ENCODE data around the gene KCNG2.

DNA sequence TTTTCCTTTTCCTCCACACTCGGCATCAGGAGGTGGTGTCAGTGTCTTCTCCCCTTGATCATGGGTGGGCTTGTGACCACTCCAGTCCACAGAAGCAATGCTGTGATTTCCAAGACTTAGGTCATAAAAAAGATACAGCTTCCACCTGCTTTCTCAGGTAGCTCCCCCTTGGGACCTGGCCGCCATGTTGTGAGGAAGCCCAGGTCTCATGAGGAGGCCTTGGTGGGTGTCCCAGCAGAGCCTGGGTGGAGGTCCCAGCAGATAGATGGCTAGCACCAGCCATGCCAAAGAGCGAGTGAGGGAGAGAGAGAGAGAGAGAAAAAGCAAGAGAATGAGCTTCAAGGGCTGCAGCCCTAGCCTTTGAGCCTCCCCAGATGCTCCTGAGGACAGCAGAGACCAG, 137.8 kb downstream of the KCNG2 start:
- TF ChIP-seq, protein P1, sequence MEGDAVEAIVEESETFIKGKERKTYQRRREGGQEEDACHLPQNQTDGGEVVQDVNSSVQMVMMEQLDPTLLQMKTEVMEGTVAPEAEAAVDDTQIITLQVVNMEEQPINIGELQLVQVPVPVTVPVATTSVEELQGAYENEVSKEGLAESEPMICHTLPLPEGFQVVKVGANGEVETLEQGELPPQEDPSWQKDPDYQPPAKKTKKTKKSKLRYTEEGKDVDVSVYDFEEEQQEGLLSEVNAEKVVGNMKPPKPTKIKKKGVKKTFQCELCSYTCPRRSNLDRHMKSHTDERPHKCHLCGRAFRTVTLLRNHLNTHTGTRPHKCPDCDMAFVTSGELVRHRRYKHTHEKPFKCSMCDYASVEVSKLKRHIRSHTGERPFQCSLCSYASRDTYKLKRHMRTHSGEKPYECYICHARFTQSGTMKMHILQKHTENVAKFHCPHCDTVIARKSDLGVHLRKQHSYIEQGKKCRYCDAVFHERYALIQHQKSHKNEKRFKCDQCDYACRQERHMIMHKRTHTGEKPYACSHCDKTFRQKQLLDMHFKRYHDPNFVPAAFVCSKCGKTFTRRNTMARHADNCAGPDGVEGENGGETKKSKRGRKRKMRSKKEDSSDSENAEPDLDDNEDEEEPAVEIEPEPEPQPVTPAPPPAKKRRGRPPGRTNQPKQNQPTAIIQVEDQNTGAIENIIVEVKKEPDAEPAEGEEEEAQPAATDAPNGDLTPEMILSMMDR (IDR thresholded peaks at IDR 0.05), result no peak
- no peak for TF ChIP-seq EZH2 (IDR thresholded peaks at IDR 0.05; ENCODE audit: borderline replicate concordance, insufficient read depth, low read depth, low read length, poor library complexity, severe bottlenecking)
